ENCODE measurements around the gene PICALM.

Gene PICALM

DNA sequence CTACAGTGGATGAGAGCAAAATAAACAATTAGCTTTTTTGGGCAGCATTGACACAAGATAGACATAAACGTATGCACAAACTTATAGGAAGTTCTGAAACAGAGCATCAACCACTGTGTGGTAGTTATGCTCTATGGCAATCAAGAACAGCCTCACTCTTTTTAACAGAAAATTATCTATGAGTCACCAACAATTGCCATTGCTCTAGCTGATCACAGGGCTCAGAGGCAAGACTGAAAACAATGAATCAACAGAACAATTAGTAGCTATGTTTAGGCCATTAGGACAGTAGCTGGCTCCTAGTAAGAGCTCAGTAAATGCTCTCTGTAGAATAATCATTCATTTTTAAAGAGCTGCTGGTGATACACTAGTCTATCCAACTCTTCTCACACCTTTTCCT, 34.9 kb upstream of the PICALM start:
- Histone ChIP-seq H3K27ac (no peak overlapping the region), H3K4me3 (ENCODE audit: low read depth, low read length) (no peak overlapping the region), H3K36me3 (no peaks in the 10 kb centered on the region), H3K27me3 (ENCODE audit: insufficient read depth, low read depth, severe bottlenecking) (no peaks in the 10 kb centered on the region), H3K9me3 (ENCODE audit: severe bottlenecking) (no peaks in the 10 kb centered on the region)
- no peak for DNase-seq
- TF ChIP-seq, protein P1, sequence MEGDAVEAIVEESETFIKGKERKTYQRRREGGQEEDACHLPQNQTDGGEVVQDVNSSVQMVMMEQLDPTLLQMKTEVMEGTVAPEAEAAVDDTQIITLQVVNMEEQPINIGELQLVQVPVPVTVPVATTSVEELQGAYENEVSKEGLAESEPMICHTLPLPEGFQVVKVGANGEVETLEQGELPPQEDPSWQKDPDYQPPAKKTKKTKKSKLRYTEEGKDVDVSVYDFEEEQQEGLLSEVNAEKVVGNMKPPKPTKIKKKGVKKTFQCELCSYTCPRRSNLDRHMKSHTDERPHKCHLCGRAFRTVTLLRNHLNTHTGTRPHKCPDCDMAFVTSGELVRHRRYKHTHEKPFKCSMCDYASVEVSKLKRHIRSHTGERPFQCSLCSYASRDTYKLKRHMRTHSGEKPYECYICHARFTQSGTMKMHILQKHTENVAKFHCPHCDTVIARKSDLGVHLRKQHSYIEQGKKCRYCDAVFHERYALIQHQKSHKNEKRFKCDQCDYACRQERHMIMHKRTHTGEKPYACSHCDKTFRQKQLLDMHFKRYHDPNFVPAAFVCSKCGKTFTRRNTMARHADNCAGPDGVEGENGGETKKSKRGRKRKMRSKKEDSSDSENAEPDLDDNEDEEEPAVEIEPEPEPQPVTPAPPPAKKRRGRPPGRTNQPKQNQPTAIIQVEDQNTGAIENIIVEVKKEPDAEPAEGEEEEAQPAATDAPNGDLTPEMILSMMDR (IDR thresholded peaks at IDR 0.05; ENCODE audit: low read depth, low read length) = no peak

DNA sequence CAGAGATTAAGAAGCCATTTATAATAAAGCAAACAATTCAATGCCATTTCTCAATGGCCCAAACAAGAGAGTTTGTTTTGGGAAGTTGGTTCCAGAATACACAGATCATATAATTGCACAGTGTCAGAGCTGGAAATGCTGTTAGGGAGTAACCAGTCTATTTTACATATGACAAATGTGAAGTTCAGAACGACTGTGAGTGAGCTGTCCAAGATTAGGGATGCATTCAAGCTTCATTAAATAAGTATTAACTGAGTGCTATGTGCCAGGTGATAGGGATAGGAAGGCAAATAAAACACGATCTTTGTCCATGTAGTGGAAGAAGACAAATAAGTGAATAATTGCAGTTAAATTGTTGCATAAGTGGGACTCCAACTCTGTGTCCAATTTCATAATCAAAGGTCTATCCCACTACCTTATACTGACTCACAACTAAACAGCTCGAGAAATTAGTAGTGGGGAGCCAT, 33.1 kb upstream of the PICALM start:
- no peaks in the 10 kb centered on the region for H3K9me3 ChIP-seq (ENCODE audit: severe bottlenecking)
- no peak overlapping the region for H3K27ac ChIP-seq
- no peaks in the 10 kb centered on the region for H3K27me3 ChIP-seq (ENCODE audit: insufficient read depth, low read depth, severe bottlenecking)
- H3K36me3 ChIP-seq = no peaks in the 10 kb centered on the region
- TF ChIP-seq, protein P1 (IDR thresholded peaks at IDR 0.05; ENCODE audit: low read depth, low read length) = no peak
- DNase-seq = no peak
- H3K4me3 ChIP-seq (ENCODE audit: low read depth, low read length) = no peak overlapping the region

DNA sequence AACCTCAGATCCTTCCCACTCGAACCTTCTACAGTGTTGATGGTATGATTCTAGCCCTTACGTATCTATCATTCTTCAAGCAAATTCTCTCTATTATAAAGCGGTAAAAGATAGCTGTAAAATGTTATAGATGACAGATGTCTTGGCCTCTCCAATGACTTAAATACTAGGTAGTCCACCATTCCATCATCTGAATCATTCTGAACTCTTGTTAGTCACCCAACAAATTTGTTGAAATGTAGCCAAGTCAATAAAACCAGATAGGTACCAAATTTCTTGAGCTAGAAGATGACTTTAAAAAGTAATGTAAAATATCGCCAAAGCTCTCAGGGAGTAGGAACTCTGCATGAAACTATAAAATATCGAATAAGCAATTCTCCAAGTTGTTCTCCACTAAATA, 32.6 kb upstream of the PICALM start:
- TF ChIP-seq, protein P1 (IDR thresholded peaks at IDR 0.05; ENCODE audit: low read depth, low read length) = no peak
- H3K36me3 ChIP-seq = no peaks in the 10 kb centered on the region
- H3K27me3 ChIP-seq (ENCODE audit: insufficient read depth, low read depth, severe bottlenecking) = no peaks in the 10 kb centered on the region
- DNase-seq = no peak
- H3K27ac ChIP-seq = no peak overlapping the region
- H3K4me3 ChIP-seq (ENCODE audit: low read depth, low read length) = no peak overlapping the region
- H3K9me3 ChIP-seq (ENCODE audit: severe bottlenecking) = no peaks in the 10 kb centered on the region

DNA sequence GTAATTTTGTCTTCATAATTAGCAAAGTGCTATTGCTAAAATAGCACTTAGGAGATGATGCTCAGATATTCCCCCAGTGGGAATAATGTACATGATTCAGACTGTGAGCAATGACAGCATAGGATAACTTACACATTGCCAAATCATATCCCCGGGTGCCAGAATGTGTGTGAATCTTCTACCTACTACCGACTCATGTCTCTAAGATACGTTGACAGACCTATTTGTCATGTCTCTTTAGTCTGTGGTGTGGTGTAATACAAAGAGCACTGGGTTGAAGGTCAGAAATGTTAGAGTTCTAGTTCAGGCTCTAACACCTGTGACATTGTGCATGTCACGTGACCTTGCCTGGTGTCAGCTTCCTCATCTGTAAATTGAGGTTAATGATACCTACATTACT, 31.0 kb upstream of the PICALM start:
- no peaks in the 10 kb centered on the region for H3K27me3 ChIP-seq (ENCODE audit: insufficient read depth, low read depth, severe bottlenecking)
- no peak overlapping the region for H3K4me3 ChIP-seq (ENCODE audit: low read depth, low read length)
- H3K27ac ChIP-seq = no peak overlapping the region
- H3K9me3 ChIP-seq (ENCODE audit: severe bottlenecking) = no peaks in the 10 kb centered on the region
- DNase-seq = no peak
- TF ChIP-seq, protein P1 (IDR thresholded peaks at IDR 0.05; ENCODE audit: low read depth, low read length) = no peak
- no peaks in the 10 kb centered on the region for H3K36me3 ChIP-seq

DNA sequence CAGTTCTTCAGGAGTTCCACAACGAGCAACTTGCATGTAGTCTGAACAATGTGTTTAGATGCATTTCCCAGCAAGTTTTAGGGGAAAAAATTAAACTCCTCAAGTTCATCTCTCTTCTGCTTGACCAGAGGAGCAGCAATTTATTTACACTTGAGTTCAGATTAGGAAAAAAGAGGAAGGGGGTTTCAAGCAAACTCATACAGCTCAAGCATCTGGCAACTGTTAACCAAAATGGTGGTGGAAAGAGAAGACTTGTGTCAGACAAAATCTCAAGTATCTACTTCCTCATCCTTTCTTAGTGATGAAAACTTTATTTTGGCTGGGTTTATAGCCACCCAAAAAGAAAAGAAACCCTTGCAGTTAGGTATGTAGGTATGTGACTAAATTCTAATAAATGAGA, 29.1 kb upstream of the PICALM start:
- TF ChIP-seq, protein P1 (IDR thresholded peaks at IDR 0.05; ENCODE audit: low read depth, low read length) = no peak
- Histone ChIP-seq H3K27ac (no peak overlapping the region), H3K27me3 (ENCODE audit: insufficient read depth, low read depth, severe bottlenecking) (no peaks in the 10 kb centered on the region), H3K36me3 (no peaks in the 10 kb centered on the region), H3K4me3 (ENCODE audit: low read depth, low read length) (no peak overlapping the region), H3K9me3 (ENCODE audit: severe bottlenecking) (no peaks in the 10 kb centered on the region)
- DNase-seq = no peak

DNA sequence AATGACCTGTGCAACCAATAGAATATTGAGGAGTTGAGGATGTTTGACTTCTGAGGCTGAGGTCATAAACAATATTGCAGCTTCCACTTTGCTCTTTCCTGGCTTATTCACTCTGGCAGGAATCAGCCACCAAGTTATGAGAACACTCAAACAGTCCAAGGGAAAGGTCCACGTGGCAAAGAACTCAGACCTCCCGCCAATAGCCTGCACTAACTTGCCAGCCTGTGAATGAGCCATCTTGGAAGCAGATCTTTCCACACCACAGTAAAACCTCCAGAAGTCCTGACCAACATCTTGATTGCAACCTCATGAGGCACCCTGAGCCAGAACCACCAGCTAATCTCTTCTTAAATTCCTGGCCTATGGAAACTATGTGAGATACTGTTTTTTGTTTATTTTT, 22.7 kb upstream of the PICALM start:
- DNase-seq = no peak
- no peak overlapping the region for H3K4me3 ChIP-seq (ENCODE audit: low read depth, low read length)

More for the DNA sequence above, 22.7 kb upstream of the PICALM start:
- Histone ChIP-seq H3K36me3 (no peaks in the 10 kb centered on the region), H3K9me3 (ENCODE audit: severe bottlenecking) (no peaks in the 10 kb centered on the region), H3K27me3 (ENCODE audit: insufficient read depth, low read depth, severe bottlenecking) (no peaks in the 10 kb centered on the region), H3K27ac (no peak overlapping the region)
- TF ChIP-seq, protein P1 (IDR thresholded peaks at IDR 0.05; ENCODE audit: low read depth, low read length) = no peak

All from WERI-Rb-1 (cell line).